GM21390 (cell line): ENCODE data around the gene ZBTB42.
"Not testable (repeated sequence)": the region's sequence is repeated elsewhere in the genome, so short reads cannot be mapped to it uniquely, and the experiment has no call there.

Experiments
- ATAC-seq: cut with Tn5 transposase; IDR thresholded peaks from one replicate; pipeline ENCODE4 v1.9.1; 2021; ENCODE audit not compliant: unreplicated experiment

Gene ZBTB42

GRCh38 chr14:104836171-104836935, 35.5 kb downstream of the ZBTB42 start:
- ATAC-seq: not testable (repeated sequence)

- ATAC-seq: no peak
These were observed 40.8 kb downstream of the ZBTB42 start for GRCh38 chr14:104841730-104842129.

DNA sequence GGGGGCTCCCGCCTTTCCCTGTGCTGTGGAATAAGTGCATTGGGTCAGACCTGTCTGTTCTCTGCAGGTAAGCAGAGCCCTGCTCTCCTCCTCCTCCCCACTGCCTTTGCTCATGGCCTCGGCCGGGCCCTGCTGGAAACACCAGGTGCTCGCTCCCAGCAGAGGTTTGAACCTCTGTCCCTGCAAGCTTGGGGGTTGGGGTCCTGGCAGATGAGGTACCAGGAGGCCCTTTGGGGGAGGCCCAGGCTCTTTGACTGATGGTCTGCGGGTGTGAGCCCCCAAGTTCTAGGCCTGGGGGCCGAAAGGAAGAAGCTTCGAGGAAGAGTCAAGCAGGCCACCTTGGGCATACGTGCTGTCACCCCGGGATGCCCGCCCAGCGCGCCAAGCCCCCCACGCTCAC, 42.1 kb downstream of the ZBTB42 start:
- ATAC-seq: no peak

- no peak for ATAC-seq
These were observed 42.8 kb downstream of the ZBTB42 start for GRCh38 chr14:104843442-104844305.

- ATAC-seq: no peak
These were observed 43.6 kb downstream of the ZBTB42 start for GRCh38 chr14:104844306-104845032.

DNA sequence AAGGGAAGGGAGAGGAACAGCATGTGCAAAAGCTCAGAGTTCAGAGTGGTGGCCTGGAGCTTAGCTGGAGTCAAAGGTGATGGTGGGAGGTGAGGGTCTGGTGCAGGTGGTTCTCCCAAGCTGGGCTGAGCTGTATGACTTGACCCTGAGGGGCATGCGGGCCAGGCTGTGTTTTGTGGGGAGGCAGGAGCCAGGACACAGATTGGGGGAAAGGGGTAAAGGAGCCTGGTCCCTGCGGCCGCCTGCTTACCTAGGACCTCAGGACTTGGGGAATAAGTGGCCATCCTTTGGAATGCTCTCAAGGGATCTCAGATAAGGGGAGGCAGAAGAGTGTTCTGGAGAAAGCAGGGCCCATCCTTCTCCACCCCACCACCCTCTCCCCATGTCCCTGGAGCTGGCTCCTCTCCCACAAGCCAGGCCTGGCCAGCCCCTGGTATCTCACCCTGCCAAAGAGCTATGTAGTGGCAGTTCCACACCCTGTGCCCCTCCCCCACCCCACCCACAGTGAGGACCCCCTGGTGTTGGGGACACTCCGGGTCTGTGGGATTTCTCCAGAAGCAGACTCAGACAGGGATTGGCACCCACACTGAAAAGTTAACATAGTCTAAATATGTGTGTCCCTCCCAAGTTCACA, 44.2 kb downstream of the ZBTB42 start:
- no peak for ATAC-seq

DNA sequence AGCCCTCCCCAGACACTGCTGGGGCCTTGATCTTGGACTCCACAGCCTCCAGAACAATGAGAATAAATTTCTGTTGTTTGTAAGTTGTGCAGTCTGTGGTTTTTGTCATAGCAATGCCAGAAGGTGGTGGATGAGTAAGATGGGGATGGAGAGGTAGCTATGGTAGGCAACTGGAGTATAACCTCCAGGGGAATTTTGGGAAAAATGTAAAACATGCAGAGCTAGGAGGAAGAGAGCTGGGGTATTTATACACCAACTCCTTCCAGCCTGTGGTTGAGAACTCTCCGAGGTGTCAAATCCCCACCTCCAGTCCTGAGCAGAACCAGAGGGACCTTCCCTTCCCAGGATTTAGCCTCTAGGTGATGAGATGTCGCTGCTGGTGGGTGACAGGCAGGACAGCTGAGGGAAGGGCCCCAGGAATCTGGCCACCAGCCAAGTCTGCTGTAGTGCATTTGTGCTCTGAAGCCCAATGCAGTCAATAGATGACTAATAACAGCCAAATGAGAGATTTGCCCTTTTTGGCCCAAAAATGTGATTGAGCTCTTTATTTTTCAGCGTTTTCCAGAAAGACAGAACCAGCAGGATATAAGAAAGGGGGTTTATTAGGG, 45.0 kb downstream of the ZBTB42 start:
- no peak for ATAC-seq

DNA sequence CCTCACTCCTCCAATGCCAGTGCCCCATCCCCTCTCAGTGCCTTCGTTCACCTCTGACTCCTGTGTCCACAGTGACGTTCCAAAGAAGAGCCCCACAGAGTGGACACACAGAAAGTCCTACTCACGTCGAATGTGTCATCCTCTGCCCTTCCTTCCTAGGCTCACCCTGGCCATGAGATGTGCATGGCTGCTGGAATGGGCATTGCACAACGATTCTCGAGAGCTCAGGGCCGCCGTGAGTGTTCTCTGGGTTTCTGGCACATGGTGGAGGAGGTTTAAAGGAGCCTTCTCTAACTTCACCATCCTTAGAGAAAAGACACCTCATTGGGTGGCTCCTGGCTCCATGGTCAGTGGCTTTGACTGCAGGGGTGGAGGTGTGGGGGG, 51.4 kb downstream of the ZBTB42 start:
- ATAC-seq: no peak
